NCI-H2107 treated with DMSO at 0.1 percent for 48 hours (cell line): ENCODE results near the gene ITGA6.
"Not testable (repeated sequence)": the region's sequence is repeated elsewhere in the genome, so short reads cannot be mapped to it uniquely, and the experiment has no call there.

Experiments used
- DNase-seq: peaks from one replicate; lab custom pipeline; 2025; ENCODE audit not compliant: unreplicated experiment; lab: John Stamatoyannopoulos, UW

The ITGA6 gene

DNA sequence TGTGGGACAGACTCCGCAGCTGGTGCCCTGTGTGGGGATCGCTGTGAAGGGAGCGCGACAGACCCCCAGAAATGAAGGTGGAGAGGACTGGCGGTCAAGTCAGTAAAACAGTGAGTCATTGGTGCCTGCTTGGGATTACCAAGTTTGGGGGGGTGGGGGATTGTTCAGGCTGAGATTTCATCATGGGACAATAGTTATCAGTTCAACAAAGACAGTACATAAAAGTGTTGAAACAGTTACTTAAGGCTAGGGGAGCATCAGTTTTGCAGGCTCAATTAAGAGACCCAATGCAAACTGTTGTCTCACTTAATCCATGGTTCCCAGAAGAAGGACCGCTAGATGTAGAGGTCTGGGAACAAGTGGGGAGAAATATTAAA lies 86.1 kb downstream of the ITGA6 start:
- DNase-seq, result no peak

DNA sequence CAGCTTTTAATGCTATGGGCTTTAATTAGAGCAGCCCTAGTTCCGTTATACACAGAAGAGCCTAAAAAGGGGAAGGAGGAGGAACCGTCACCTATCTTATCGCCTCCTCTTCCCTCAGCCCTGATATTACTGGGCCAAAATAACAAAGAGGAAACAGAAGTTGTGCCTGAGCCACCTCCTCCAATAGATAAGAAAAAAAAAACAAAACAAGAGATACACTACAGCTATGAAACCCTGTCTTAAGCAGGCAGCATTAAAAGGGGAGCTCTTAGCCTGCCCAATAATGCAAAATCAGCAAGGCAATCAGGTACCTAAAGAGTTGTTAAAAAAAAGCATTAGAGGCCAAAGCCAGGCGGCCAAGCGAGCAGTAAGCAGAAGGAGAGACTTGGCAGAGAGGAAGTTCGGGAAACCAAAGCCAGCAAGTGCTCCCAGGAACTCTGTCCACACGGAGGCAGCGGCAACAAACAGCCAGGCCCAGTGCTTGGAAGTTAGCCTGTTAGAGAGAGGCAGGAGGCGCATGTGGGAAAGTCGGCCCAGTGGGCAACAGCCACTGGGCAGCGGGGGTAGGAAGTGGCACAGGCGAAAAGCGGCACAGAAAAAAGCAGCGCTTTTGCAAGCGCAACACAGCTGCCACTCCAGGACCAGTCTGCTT lies 86.7 kb downstream of the ITGA6 start:
- DNase-seq, result no peak

DNA sequence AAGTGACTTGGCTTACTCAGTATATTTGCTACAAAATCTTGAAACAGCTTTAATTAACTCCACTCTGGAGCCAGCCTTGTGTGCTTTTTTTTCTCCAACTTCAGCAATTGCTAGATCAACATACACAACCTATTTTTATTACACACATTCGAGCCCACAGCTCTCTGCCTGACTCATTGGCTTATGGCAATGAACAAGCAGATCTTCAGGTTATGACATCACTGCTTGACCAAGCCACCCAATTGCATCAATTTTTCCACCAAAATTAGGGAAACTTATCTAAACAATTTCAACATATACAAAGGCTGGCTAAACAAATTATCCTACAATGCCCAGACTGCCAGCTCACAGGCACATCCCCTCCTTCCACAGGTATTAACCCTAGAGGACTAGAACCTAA lies 88.9 kb downstream of the ITGA6 start:
- no peak for DNase-seq

DNA sequence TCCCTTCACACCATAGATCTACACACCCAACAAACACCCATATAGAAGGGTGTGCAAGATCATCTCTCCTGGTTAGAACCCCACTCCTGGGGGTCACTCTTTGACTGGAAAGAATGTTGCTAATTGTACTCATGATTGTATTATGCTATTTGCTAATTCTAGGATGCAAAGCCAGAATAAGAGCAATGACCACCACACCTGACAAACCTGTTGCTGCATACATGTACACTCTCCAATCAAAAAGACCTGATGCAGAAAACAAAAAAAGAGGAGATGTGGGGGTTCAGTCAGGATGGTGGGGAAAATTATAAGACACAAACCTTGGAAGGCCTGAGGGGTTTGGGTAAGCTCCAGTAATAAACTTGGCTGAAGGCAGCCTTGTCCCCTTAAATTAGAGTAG lies 91.6 kb downstream of the ITGA6 start:
- no peak for DNase-seq

DNA sequence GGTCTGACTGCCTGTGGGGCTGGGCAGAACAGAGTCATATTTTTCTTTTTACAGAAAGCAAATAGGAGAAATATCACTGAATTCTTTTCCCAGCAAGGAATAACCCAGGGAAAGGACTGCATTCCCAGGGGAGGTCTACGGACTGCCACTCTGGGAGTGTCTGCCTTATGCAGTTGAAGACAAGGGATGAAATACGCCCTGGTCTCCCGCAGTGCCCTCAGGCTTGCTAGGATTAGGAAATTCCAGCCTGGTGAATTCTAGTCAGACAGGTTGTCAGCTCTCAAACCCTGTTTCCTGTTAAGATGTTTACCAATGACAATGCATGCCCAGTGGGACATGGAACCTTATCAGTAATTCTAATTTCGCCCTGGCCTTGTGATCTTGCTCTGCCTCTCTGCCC lies 98.2 kb downstream of the ITGA6 start:
- DNase-seq, result no peak

DNA sequence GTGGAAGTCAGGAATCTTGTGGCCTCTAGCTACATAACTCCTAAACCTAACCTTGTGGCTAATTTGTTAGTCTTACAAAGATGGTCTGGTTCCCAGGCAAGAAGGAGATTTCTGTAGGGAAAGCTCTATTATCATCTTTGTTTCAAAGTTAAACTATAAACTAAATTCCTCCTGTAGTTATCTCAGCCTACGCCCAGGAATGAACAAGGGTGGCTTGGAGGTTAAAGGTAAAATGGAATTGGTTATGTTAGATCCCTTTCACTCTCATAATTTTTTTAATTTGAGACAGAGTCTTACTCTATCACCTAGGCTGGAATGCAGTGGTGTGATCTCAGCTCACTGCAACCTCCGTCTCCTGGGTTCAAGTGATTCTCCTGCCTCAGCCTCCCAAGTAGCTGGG lies 103.9 kb downstream of the ITGA6 start:
- DNase-seq, result no peak

DNA sequence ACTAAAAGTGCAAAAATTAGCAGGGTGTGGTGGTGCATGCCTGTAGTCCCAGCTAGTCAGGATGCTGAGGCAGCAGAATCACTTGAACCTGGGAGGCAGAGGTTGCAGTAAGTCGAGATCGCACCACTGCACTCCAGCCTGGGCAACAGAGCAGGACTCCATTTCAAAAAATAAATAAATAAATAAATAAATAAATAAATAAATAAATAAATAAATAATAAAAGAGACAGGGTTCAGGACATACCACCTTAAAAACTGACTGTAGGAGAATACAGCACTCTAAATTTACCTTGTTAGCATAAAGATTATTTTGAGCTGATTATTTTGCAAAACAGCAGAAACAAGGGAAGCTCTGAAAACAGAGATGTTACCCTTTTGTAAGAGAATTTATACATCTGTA lies 105.1 kb downstream of the ITGA6 start:
- not testable (repeated sequence) for DNase-seq

DNA sequence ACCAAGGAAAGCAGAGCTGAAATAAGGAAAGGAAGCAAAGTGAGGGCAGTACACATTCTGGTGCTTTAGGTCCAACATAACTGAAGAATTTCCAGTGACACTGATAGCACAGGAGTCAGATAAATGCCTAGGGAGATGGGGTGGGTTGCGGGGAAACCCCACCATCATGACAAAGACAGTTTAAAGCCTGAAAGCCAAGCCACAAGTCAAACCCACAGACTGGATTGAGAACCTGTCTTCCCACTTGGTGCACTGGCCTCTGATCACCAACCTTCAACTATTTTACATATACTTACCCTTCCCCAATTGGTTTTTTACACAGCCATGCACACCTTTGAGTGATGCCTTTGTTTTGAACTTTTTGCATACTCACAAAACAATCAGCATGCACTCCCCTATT lies 106.3 kb downstream of the ITGA6 start:
- no peak for DNase-seq

DNA sequence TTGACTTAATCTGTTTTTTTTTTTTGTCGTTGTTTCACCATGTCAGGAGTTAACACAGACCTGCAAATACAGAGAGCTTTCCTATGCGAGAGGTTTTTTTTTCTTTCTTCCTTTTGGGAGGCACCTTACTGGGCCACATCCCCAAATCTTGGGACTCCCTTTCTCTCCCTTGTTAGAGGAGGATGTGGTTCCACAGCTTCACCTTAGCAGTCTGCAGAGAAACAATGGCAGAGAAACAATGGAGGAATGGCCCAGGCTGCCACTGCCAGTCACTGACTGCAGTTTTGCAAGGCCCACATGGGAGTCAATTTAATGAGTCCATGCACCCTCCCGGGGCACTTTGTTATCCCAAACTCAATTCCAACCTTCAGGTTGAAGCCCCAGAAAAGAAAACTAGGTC lies 107.7 kb downstream of the ITGA6 start:
- DNase-seq, result no peak

DNA sequence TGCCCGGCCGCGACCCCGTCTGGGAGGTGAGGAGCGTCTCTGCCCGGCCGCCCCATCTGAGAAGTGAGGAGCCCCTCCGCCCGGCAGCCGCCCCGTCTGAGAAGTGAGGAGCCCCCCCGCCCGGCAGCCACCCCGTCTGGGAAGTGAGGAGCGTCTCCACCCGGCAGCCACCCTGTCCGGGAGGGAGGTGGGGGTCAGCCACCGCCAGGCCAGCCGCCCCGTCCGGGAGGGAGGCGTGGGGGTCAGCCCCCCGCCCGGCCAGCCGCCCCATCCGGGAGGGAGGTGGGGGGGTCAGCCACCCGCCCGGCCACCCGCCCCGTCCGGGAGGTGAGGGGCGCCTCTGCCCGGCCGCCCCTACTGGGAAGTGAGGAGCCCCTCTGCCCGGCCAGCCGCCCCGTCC lies 110.5 kb downstream of the ITGA6 start:
- not testable (repeated sequence) for DNase-seq

DNA sequence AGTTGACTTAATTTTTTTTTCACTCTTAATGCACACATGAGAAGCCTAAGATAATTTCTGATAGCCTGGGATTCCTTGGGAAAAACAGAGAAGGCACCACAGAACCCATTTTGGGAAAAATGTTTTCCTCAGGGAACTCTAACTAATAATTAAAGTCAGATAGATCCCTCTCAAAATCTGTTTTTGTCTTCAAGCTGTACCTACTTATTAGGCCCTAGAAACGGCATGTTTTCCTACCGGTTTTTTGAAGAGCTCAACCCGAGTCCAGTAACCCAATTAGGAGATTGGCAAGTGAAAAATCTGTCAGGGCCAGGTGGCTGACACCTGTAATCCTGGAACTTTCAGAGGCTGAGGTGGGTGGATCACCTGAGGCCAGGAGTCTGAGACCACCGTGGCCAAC lies 112.4 kb downstream of the ITGA6 start:
- no peak for DNase-seq

DNA sequence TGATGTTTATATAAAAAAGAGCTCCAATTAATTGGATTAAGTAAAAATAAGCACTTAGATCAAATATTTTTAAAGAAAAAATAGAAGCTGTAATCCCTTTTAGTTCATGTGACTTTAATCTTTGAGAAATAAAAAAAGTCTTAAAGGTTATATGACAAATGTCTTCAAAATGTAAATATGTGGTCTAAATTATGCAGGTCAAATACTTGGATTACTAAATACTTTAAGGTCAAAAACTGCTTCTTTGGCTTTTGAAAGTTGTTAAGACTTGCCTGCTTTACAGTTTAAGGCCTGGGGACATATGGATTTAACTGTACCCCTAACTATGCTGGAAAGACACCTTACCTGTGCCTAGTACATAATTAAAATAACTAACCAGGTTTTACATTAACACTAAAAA lies 113.0 kb downstream of the ITGA6 start:
- DNase-seq, result no peak

DNA sequence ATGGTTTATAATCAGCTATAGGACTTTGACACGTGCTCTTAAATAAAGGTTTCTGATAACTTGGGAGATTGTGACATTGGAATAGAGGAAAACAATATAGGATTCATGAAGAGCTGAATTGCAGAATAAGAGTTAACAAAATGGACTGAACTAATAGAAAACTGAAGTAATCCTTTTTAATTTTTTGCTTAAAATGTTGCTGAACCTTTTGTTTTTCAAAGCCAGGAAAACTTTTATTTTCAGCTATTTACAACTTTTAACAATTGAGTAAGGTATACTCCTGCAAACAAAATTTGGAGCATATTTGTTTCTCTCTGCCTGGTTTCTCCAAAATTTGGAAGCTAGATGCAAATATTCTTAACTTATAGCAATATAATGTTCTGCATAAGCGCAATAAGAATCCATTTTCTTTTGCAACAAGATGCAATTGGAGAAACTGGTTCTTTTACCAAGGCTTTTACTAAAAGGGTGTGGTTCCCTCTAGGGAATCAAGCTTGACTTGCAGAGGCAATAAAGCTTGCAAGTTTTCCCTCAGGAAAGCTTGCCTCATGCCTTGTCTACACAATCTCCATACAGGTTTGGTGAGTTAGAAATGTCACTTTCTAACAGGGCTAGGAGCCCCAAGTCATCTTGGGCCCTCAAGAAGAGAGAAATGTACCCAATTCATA lies 118.2 kb downstream of the ITGA6 start:
- DNase-seq, result no peak

DNA sequence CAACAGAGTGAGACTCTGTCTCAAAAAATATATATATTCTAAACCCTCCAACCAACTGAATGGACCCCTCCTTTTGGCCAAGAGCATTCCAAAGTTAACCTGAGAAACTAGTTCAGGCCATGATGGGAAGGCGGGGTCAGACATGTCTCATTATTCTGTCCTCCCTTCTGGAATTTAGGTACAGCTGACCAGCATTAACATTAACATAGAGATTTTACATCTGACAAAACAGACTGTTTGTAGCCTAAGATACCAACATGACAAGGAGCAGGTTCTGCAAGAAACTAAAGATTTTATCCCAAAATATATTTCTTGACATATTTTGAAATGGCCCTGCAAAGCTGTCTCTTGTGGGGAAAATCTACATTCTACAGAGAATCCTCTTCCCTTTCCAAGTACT lies 121.7 kb downstream of the ITGA6 start:
- DNase-seq, result no peak

DNA sequence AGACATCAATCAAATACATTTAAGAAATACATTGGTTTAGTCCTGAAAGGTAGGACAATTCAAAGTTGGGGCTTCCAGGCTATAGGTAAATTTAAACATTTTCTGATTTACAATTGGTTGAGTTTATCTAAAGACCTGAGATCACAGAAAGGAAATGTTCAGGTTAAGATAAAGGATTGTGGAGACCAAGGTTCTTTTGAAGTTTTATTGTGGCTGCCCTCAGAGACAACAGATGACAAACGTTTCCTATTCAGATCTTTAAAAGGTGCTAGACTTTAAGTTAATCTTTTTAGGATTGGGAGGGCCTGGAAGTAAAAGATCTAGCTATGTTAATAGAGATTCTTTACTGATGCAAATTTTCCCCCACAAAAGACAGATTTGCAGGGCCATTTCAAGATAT lies 122.4 kb downstream of the ITGA6 start:
- not testable (repeated sequence) for DNase-seq

DNA sequence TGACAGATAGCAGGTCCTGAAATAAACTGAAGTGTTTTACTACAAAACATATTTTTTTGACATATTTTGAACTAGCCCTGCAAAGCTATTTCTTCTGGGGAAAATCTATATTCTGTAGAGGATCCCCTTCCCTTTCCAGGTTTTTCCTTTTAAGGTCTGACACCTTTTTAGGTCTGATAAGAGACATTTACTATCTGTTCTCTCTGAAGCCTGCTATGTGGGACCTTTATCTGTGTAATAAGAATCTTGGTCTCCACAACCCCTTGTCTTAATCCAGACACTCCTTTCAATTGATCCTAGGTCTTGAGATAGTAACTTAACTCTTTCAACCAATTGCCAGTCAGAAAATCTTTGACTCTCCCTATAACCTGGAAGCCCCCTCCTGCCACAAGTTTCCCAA lies 123.0 kb downstream of the ITGA6 start:
- DNase-seq, result no peak

DNA sequence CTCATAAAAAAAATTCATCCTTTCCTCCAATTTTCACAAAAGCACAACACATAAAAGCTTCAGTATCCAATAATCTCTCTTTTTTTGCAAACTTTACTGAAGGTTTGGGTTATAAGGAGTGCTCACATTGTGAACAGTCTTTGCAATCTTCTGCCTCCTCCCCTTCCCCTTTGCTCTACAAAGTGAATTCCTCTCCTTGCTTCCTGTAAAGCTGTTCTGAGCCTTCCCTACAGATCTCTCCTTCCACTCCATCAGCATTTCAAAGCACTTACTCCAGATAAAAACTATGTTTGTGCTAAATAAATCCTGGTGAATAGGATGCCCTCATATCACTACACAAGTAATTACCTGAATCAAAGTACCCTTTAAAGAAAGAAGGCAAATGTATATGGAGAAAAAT lies 123.9 kb downstream of the ITGA6 start:
- DNase-seq, result no peak

DNA sequence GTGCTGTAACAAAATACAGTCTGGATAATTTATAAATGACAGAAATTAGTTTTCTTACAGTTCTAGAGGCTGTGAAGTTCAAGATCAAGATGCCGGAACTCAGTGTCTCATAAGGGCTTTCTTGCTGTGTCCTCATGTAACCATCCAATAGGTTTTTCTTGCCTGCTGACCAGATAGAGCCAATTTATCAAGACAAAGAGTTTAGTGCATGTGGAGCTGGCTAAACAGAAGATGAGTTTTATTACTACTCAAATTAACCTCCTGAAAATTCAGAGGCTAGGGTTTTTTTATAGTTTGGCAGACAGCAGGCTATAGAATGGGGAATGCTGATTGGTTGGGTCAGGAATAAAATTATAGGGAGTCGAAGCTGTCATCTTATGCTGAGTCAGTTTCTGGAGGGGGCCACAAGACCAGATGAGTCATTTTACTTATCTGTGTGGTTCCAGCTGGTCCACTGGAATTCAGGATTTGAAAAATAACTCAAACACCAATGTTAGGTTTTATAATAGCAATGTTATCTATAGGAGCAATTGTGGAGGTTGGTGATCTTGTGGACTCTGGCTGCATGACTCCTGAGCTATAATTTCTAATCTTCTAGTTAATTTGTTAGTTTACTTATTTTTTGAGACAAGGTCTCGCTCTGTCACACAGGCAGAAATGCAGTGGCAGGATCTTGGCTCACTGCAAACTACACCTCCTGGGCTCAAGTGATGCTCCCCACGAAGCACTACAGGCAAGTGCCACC lies 125.3 kb downstream of the ITGA6 start:
- no peak for DNase-seq

DNA sequence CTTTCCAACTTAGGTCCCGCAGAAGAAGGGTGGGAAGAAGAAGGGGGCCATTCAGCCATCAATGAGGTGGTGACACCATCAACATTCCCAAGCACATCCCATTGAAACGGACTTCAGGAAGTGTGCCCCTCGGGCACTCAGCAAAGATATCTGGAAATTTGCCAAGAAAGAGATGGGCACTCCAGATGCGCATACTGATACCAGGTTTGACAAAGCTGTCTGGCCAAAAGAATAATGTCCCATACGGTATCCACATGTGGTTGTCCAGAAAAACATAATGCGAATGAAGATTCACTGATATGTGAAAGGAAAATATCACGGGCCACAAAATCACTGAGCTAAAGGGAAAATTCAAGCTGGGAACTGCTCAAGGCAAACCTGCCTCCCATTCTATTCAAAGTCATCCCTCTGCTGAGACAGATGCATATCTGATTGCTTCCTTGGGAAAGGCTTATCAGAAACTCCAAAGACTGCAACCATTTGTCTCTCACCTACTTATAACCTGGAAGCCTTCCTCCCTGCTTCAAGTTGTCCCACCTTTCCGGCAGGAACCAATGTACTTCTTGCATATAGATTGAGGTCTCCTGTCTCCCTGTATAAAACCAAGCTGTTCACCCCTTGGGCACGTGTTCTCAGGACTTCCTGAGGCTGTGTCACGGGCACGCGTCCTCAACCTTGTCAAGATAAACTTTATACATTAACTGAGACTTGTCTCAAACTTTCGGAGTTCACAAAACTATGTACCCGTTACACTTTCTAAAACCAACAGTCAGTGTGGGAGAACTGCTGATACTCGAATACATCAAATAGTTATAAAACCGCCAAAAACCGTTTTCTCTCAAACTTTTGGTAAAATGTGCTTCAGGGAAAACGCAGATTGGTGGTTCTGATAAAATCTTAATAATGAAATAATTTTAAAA lies 127.2 kb downstream of the ITGA6 start:
- DNase-seq, result no peak

DNA sequence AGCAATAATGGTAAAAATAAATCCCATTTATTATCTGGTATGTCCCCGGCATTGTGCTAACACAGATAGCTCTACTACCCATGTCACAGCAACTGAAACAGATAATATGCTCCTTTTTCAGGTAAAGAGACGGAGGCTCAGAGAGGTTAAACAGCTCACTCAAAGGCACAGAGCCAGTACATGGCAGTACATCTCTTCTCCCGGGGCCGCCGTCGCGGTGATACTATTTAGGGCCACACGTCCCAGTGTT lies 127.8 kb downstream of the ITGA6 start:
- no peak for DNase-seq
